H9 (cell line): ENCODE measurements around the gene PLEKHD1. TPM values are rescaled to one million over a fixed set of nuclear protein-coding genes. Genes with fewer than 3 reads are reported as not detected.

Experiments used
- DNase-seq: peaks from one replicate; pipeline ENCODE4 v3.0.0-alpha.2; 2017
- H2AFZ ChIP-seq: one replicate; pipeline ENCODE4 v1.6.1; 2013; ENCODE audit warnings: mild to moderate bottlenecking, low read length, control low read depth, moderate library complexity
- H2AK5ac ChIP-seq: 2 replicates; pipeline ENCODE4 v1.6.1; 2013; ENCODE audit warnings: low read length, control low read depth, mixed read lengths; ENCODE audit not compliant: insufficient read length
- H2BK120ac ChIP-seq: one replicate; pipeline ENCODE4 v1.6.1; 2013; ENCODE audit warnings: low read depth, mild to moderate bottlenecking, low read length, control low read depth, inconsistent platforms; ENCODE audit not compliant: poor library complexity, severe bottlenecking
- H2BK12ac ChIP-seq: 2 replicates; pipeline ENCODE4 v1.6.1; 2013; ENCODE audit warnings: low read length, control low read depth, mixed read lengths, low read depth; ENCODE audit not compliant: insufficient read length
- H2BK15ac ChIP-seq: 2 replicates; pipeline ENCODE4 v1.6.1; 2013; ENCODE audit warnings: low read depth, low read length, control low read depth
- H2BK20ac ChIP-seq: one replicate; pipeline ENCODE4 v1.6.1; 2013; ENCODE audit warnings: low read depth, mild to moderate bottlenecking, low read length, control low read depth, inconsistent platforms; ENCODE audit not compliant: poor library complexity, severe bottlenecking
- H2BK5ac ChIP-seq: 2 replicates; pipeline ENCODE4 v1.6.1; 2013; ENCODE audit warnings: low read length, control low read depth, mixed read lengths; ENCODE audit not compliant: insufficient read length
- H3K14ac ChIP-seq: 2 replicates; pipeline ENCODE4 v1.6.1; 2013; ENCODE audit warnings: low read length, control low read depth; ENCODE audit not compliant: insufficient read depth
- H3K18ac ChIP-seq: 2 replicates; pipeline ENCODE4 v1.6.1; 2013; ENCODE audit warnings: low read depth, mild to moderate bottlenecking, mixed read lengths, low read length, control low read depth; ENCODE audit not compliant: insufficient read length
- H3K23ac ChIP-seq: 2 replicates; pipeline ENCODE4 v1.6.1; 2013; ENCODE audit warnings: low read length, control low read depth, mixed read lengths, low read depth; ENCODE audit not compliant: insufficient read length
- H3K23me2 ChIP-seq: 2 replicates; pipeline ENCODE4 v1.6.1; 2013; ENCODE audit warnings: low read depth, mild to moderate bottlenecking, mixed read lengths, low read length, control low read depth; ENCODE audit not compliant: insufficient read length, poor library complexity, severe bottlenecking
- H3K27ac ChIP-seq: 2 replicates; pipeline ENCODE4 v1.5.1; 2013; ENCODE audit warnings: low read length, control low read depth, mixed read lengths, low read depth; ENCODE audit not compliant: insufficient read length
- H3K27me3 ChIP-seq: 2 replicates; pipeline ENCODE4 v1.6.1; 2013; ENCODE audit warnings: low read length, control low read depth, inconsistent platforms; ENCODE audit not compliant: insufficient read depth
- H3K4ac ChIP-seq: 2 replicates; pipeline ENCODE4 v1.6.1; 2013; ENCODE audit warnings: low read depth, mild to moderate bottlenecking, control low read depth, inconsistent platforms, low read length, moderate library complexity
- H3K4me1 ChIP-seq: 2 replicates; pipeline ENCODE4 v1.6.1; 2013; ENCODE audit warnings: low read length, control low read depth, inconsistent platforms; ENCODE audit not compliant: insufficient read depth
- H3K4me2 ChIP-seq: 2 replicates; pipeline ENCODE4 v1.6.1; 2013; ENCODE audit warnings: low read length, control low read depth, mixed read lengths; ENCODE audit not compliant: insufficient read length, insufficient read depth
- H3K56ac ChIP-seq: 2 replicates; pipeline ENCODE4 v1.6.1; 2013; ENCODE audit warnings: low read depth, mild to moderate bottlenecking, mixed read lengths, low read length, control low read depth; ENCODE audit not compliant: insufficient read length
- H3K79me1 ChIP-seq: 2 replicates; pipeline ENCODE4 v1.6.1; 2013; ENCODE audit warnings: low read depth, mild to moderate bottlenecking, moderate library complexity, low read length, control low read depth, inconsistent platforms; ENCODE audit not compliant: insufficient read depth, poor library complexity, severe bottlenecking
- H3K79me2 ChIP-seq: 2 replicates; pipeline ENCODE4 v1.6.1; 2013; ENCODE audit warnings: low read length, control low read depth, inconsistent platforms; ENCODE audit not compliant: insufficient read depth
- H3K9ac ChIP-seq: 2 replicates; pipeline ENCODE4 v1.6.1; 2013; ENCODE audit warnings: low read length, control low read depth, mixed read lengths; ENCODE audit not compliant: insufficient read length; ENCODE audit errors: extremely low read depth
- H3K9me3 ChIP-seq: one replicate; pipeline ENCODE4 v1.6.1; 2013; ENCODE audit warnings: low read depth, low read length, inconsistent platforms; ENCODE audit not compliant: control insufficient read depth
- H3T11ph ChIP-seq: one replicate; pipeline ENCODE4 v1.6.1; 2013; ENCODE audit warnings: mild to moderate bottlenecking, low read length, control low read depth, inconsistent platforms
- H4K20me1 ChIP-seq: one replicate; pipeline ENCODE4 v1.6.1; 2013; ENCODE audit not compliant: control insufficient read depth, insufficient read length, insufficient read depth
- H4K5ac ChIP-seq: 2 replicates; pipeline ENCODE4 v1.6.1; 2013; ENCODE audit warnings: low read depth, mild to moderate bottlenecking, mixed read lengths, low read length, control low read depth; ENCODE audit not compliant: insufficient read length
- H4K8ac ChIP-seq: replicated peaks from 2 replicates; pipeline ENCODE4 v1.6.1; 2013; ENCODE audit warnings: low read length, control low read depth, mixed read lengths, low read depth; ENCODE audit not compliant: insufficient read length
- H4K91ac ChIP-seq: 2 replicates; pipeline ENCODE4 v1.6.1; 2013; ENCODE audit warnings: low read depth, mild to moderate bottlenecking, moderate library complexity, mixed read lengths, low read length, control low read depth; ENCODE audit not compliant: insufficient read length
- H3K27ac Mint-ChIP-seq, 3 experiments: 2 replicates in 2 of 3; 3 replicates in 1 of 3; pipeline ENCODE4 v1.8.0; 2020 to 2021; ENCODE audit warnings: mixed read lengths in 3 of 3, mild to moderate bottlenecking in 1 of 3, moderate library complexity in 1 of 3
- H3K27me3 Mint-ChIP-seq: 2 replicates; pipeline ENCODE4 v1.8.0; 2021; ENCODE audit warnings: low read depth, mild to moderate bottlenecking, moderate library complexity, mixed read lengths
- H3K36me3 Mint-ChIP-seq, 3 experiments: 2 replicates in 2 of 3; 3 replicates in 1 of 3; pipeline ENCODE4 v1.8.0; 2020 to 2021; ENCODE audit warnings: low read depth in 3 of 3, mixed read lengths in 3 of 3; ENCODE audit not compliant: insufficient read depth in 1 of 3
- H3K4me1 Mint-ChIP-seq, 2 experiments: 2 replicates each; pipeline ENCODE4 v1.8.0; 2020; ENCODE audit warnings: mixed read lengths in 2 of 2
- H3K4me3 Mint-ChIP-seq, 2 experiments: 2 replicates in 1 of 2; 3 replicates in 1 of 2; pipeline ENCODE4 v1.8.0; 2020 to 2021; ENCODE audit warnings: mild to moderate bottlenecking in 2 of 2, mixed read lengths in 2 of 2, moderate library complexity in 1 of 2
- H3K9me3 Mint-ChIP-seq, 2 experiments: 2 replicates in 1 of 2; 3 replicates in 1 of 2; pipeline ENCODE4 v1.8.0; 2020; ENCODE audit warnings: mild to moderate bottlenecking in 2 of 2, mixed read lengths in 2 of 2, moderate library complexity in 1 of 2
- CTCF ChIP-seq: fragments of 200-600 bp; sonication (generic); conservative IDR thresholded peaks from 3 replicates; pipeline ENCODE4 v1.8.0; 2021; ENCODE audit warnings: antibody characterized with exemption, mild to moderate bottlenecking
- WGBS: extraction: QIAGEN DNeasy Blood & Tissue Kit; methylation state at CpG from one replicate; pipeline ENCODE4 v1.1.7; 2013; ENCODE audit warnings: missing lambda C conversion rate, low lambda C conversion rate, mixed read lengths; ENCODE audit not compliant: insufficient read length; ENCODE audit errors: extremely low coverage; 5-methylcytosine and 5-hydroxymethylcytosine counted together
- total RNA-seq: library from RNA; stranded (reverse); gene quantifications from 2 replicates; pipeline ENCODE4 v1.2.1, GENCODE V29; 2021

The PLEKHD1 gene
- total RNA-seq, 1 experiment from 2014 or later, result 0.37 TPM

DNA sequence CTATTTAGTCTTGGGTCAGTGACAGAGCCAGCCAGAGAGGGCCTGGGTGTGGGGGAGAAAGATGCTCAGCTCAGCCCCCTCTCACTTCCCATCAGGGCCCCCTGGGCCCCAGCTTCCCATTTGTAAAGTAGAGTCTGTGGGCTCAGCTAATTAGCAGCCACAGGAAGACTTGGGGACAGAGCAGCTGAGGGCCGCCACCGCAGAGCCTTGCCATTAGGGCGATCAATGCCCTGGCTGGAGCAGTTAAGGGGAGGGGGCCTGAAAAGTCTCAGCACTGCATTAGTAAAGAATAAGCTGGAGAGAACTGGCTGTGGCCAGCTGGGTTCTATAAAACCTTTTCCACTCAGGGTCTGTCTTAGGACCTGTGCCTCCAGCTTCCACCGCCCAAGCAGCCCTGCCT lies 2.7 kb downstream of the PLEKHD1 start:
- no peak overlapping the region for H2BK5ac ChIP-seq
- no peaks in the 10 kb centered on the region for H3K79me2 ChIP-seq
- H3K9ac ChIP-seq, result no peak overlapping the region
- H3K56ac ChIP-seq, result no peak overlapping the region
- H4K91ac ChIP-seq, result no peak overlapping the region
- no peak overlapping the region for H3K23ac ChIP-seq
- H2BK20ac ChIP-seq, result no peak overlapping the region
- TF ChIP-seq CTCF, result no peak
- no peak overlapping the region for H2BK15ac ChIP-seq
- H3K36me3 Mint-ChIP-seq, result no peaks in the 10 kb centered on the region; a peak in 1 of 7 replicates
- H3K4ac ChIP-seq, result no peak overlapping the region
- H3K4me1 ChIP-seq, result no peaks in the 10 kb centered on the region
- no peak overlapping the region for H3T11ph ChIP-seq
- no peaks in the 10 kb centered on the region for H3K79me1 ChIP-seq
- no CpG with 5 or more reads among the region's 4 CpGs for WGBS
- peaks cover 13% of the 10 kb centered on the region for H3K23me2 ChIP-seq
- peaks cover 65% of the 10 kb centered on the region for H3K27me3 Mint-ChIP-seq
- H3K9me3 Mint-ChIP-seq, result 0 out of 5 replicates have a peak, but pooled peaks cover 0 to 2% of the 10 kb centered on the region in 2 experiments
- H3K27me3 ChIP-seq, result peaks cover 26% of the 10 kb centered on the region; the same call in 1 of the 2 replicates
- H4K5ac ChIP-seq, result no peak overlapping the region
- H3K4me2 ChIP-seq, result no peak overlapping the region
- H2AK5ac ChIP-seq, result no peak overlapping the region
- no peaks in the 10 kb centered on the region for H3K9me3 ChIP-seq
- no peak overlapping the region for H2BK12ac ChIP-seq
- H4K20me1 ChIP-seq, result no peaks in the 10 kb centered on the region
- H3K18ac ChIP-seq, result no peak overlapping the region
- no peak overlapping the region for H3K14ac ChIP-seq
- H3K27ac ChIP-seq, result no peak overlapping the region
- no peak overlapping the region for H3K4me3 Mint-ChIP-seq
- no peak overlapping the region for H4K8ac ChIP-seq
- H3K27ac Mint-ChIP-seq, result no peak overlapping the region
- peaks cover 15 to 19% of the 10 kb centered on the region in 2 experiments for H3K4me1 Mint-ChIP-seq
- H2BK120ac ChIP-seq, result no peak overlapping the region
- DNase-seq, result no peak
- H2AFZ ChIP-seq, result no peak overlapping the region
